Measurements from ENCODE around the gene TMED4. TPM values are rescaled to one million over a fixed set of nuclear protein-coding genes. Genes with fewer than 3 reads are reported as not detected.

The TMED4 gene
- total RNA-seq, 2 experiments from 2014 or later: 74.6 to 76.2 TPM

DNA sequence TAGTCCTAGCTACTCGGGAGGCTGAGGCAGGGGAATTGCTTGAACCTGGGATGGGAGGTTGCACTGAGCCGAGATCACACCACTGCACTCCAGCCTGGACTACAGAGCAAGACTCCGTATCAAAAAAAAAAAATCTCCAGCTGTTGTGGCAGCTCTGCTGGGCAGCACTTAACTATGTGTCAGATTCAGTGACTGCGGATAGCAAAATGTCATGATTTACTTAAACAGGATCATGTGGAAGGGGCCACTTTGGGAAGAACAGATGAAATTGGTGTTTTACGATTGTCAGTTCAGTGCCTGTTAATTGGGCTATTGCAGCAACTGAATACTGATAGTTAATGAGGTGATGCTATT is 39.7 kb upstream of the TMED4 start:
- intact Hi-C loops (cut with micrococcal nuclease): no loop called here
- ChIA-PET POLR2A (interaction anchor here (1.0 to 1.9 kb wide), 5 partner anchors 9 to 49 kb away, joined by 3 to 6 read pairs (median 3); no protein-coding TSS in a partner anchor), CTCF (interaction anchor here (1.1 to 1.6 kb wide), 3 partner anchors 9 to 514 kb away, joined by 3 to 6 read pairs (median 4); no protein-coding TSS in a partner anchor)
- no peaks in the 10 kb centered on the region for H3K27me3 Mint-ChIP-seq
- no peaks in the 10 kb centered on the region for H3K9me3 Mint-ChIP-seq
- H3K36me3 Mint-ChIP-seq (ENCODE audit: low read depth): peaks cover 40% of the 10 kb centered on the region
- peak overlapping the region; percentile 68 for H3K27ac Mint-ChIP-seq
- H3K4me3 Mint-ChIP-seq: no peak overlapping the region
- ATAC-seq (no peak), DNase-seq (no peak)
- H3K4me1 Mint-ChIP-seq (ENCODE audit: low read depth): peaks cover 86% of the 10 kb centered on the region
- TF ChIP-seq, protein P1, sequence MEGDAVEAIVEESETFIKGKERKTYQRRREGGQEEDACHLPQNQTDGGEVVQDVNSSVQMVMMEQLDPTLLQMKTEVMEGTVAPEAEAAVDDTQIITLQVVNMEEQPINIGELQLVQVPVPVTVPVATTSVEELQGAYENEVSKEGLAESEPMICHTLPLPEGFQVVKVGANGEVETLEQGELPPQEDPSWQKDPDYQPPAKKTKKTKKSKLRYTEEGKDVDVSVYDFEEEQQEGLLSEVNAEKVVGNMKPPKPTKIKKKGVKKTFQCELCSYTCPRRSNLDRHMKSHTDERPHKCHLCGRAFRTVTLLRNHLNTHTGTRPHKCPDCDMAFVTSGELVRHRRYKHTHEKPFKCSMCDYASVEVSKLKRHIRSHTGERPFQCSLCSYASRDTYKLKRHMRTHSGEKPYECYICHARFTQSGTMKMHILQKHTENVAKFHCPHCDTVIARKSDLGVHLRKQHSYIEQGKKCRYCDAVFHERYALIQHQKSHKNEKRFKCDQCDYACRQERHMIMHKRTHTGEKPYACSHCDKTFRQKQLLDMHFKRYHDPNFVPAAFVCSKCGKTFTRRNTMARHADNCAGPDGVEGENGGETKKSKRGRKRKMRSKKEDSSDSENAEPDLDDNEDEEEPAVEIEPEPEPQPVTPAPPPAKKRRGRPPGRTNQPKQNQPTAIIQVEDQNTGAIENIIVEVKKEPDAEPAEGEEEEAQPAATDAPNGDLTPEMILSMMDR (IDR thresholded peaks at IDR 0.05): no peak

DNA sequence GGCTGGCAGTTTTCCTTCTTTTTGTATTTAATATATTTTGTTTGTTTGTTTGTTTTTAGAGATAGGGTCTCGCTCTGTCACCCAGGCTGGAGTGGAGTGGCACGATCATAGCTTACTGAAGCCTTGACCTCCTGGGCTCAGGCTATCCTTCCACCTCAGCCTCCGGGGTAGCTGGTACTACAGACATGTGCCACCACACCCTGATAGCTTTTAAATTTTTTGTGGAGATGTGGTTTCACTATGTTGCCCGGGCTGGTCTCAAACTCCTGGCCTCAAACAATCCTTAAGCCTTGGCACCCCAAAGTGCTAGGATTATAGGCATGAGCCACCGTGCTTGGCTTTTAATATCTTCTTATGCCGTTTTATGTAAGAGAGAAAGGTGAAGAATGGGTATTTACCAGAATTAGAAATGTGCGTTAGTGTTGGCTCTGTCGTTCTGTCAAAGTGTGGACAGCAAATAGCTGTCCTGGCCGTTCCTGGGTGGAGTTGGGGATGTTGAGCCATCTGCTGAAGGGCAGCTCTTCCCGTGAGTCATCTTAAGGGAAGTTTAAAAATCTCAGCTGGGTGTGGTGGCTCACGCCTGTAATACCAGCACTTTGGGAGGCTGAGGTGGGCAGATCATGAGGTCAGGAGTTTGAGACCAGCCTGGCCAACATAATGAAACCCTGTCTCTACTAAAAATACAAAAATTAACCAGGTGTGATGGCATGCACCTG is 39.2 kb upstream of the TMED4 start:
- Mint-ChIP-seq H3K27me3 (no peaks in the 10 kb centered on the region), H3K4me1 (ENCODE audit: low read depth) (peaks cover 84% of the 10 kb centered on the region), H3K36me3 (ENCODE audit: low read depth) (peaks cover 34% of the 10 kb centered on the region), H3K9me3 (no peaks in the 10 kb centered on the region), H3K4me3 (no peak overlapping the region), H3K27ac (peak overlapping the region; percentile 68)
- intact Hi-C loops (cut with micrococcal nuclease): no loop called here
- TF ChIP-seq, protein P1 (IDR thresholded peaks at IDR 0.05): no peak
- DNase-seq (no peak), ATAC-seq (no peak)
- ChIA-PET POLR2A (interaction anchor here (0.8 to 1.9 kb wide), 7 partner anchors 9 to 177 kb away, joined by 3 to 7 read pairs (median 4); partner anchors contain the start of gene OGDH), CTCF (interaction anchor here (0.9 to 1.6 kb wide), 5 partner anchors 9 to 515 kb away, joined by 3 to 6 read pairs (median 4); no protein-coding TSS in a partner anchor)

DNA sequence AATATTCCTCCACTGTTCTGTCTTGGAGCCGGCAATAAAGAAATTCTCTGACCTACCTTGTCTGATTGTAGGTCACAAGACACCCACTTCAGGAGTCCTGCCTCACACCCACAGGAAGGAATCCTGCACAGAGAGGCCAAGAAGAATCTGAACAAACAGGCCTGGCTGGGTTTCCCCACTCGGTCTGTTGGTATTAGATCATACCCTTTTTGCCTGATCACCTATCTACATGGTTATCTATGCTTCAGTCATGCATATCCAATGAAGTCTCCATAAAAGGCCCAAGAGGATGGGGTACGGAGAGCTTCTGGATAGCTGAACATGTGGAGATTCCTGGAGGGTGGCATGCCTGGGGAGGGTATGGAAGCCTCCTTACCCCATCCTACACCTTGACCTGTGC is 36.7 kb upstream of the TMED4 start:
- TF ChIP-seq, protein P1 (IDR thresholded peaks at IDR 0.05): no peak
- H3K36me3 Mint-ChIP-seq (ENCODE audit: low read depth): peaks cover 26% of the 10 kb centered on the region
- CTCF ChIA-PET: interaction anchor here (3.4 kb wide), 1 partner anchor 20 kb away, joined by 15 read pairs; no protein-coding TSS in a partner anchor
- ATAC-seq (no peak), DNase-seq (peak; percentile 46)
- intact Hi-C loops (cut with micrococcal nuclease): no loop called here
- no peak overlapping the region for H3K4me3 Mint-ChIP-seq
- peaks cover 83% of the 10 kb centered on the region for H3K4me1 Mint-ChIP-seq (ENCODE audit: low read depth)
- H3K27ac Mint-ChIP-seq: peak overlapping the region; percentile 91
- no peaks in the 10 kb centered on the region for H3K9me3 Mint-ChIP-seq
- POLR2A ChIA-PET: interaction anchor here (0.7 to 2.0 kb wide), 3 partner anchors 10 to 19 kb away, joined by 3 to 6 read pairs (median 5); no protein-coding TSS in a partner anchor
- no peaks in the 10 kb centered on the region for H3K27me3 Mint-ChIP-seq

DNA sequence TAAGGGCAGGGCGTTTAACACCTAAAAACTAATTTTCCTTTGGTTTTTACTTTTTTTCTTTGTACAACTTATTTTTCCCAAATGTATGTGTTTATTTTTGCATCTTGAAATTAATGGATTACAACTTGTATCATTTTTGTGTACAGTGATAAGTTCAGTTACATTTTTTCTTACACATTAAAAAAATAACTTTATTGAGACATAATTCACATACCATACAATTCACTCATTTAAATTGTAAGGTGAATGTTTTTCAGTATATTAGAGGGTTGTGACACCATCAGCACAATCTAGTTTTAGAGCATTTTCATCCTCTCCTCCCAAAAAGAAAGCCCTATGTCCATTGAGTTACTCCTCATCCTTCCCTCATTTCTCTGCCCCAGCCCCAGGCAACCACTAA is 36.0 kb upstream of the TMED4 start:
- CTCF ChIA-PET: interaction anchor here (1.0 to 3.4 kb wide), 2 partner anchors 18 to 21 kb away, joined by 3 to 15 read pairs; no protein-coding TSS in a partner anchor
- peak overlapping the region; percentile 8 for H3K4me3 Mint-ChIP-seq
- H3K4me1 Mint-ChIP-seq (ENCODE audit: low read depth): peaks cover 78% of the 10 kb centered on the region
- POLR2A ChIA-PET: interaction anchor here (0.7 to 2.8 kb wide), 5 partner anchors 11 to 133 kb away, joined by 3 to 20 read pairs (median 6); partner anchors contain the start of gene OGDH
- H3K27me3 Mint-ChIP-seq: no peaks in the 10 kb centered on the region
- H3K9me3 Mint-ChIP-seq: no peaks in the 10 kb centered on the region
- peak overlapping the region; percentile 91 for H3K27ac Mint-ChIP-seq
- no peak for DNase-seq
- intact Hi-C loops (cut with micrococcal nuclease): no loop called here
- H3K36me3 Mint-ChIP-seq (ENCODE audit: low read depth): peaks cover 21% of the 10 kb centered on the region
- TF ChIP-seq, protein P1 (IDR thresholded peaks at IDR 0.05): no peak
- no peak for ATAC-seq

All from activated CD8-positive, alpha-beta T cell treated with anti-CD3 and anti-CD28 coated beads for 36 hours (primary cell).